ENCODE data around the gene PITRM1. TPM values are rescaled to one million over a fixed set of nuclear protein-coding genes. Genes with fewer than 3 reads are reported as not detected.
A peak's percentile ranks its signal among the peaks of the same experiment; 100 is the strongest.

PITRM1 gene
- polyA plus RNA-seq, 1 donor: 57.9 TPM

DNA sequence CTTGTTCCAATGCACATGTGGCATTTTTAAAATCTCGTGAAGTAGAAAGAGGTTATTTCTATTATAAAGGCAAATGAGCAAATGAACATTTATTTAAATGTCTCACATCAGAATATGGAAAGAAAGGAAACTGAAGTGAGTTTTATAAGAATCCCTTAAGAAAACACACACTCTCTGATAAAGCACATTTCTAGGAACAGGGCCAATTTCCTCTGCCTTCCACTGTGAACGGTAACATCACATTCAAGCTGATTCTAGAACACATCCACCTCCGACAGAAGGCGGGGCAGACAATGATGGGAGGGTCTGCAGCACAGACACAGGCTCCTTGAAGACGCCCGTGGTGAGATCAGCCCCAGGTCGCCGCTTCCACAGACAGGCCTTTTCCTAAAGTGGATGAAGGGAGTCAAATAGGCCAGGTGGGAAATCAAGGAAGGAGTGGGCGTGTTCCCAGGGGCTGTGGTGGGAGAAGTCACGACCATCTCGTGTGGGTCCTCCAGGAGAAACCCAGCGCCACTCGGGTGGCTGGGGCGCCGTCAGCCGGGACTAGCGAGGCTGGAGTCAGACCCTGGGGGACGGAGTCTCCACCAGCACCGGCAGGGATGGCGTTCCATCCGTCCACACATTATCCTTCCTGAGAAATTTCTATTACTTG is 31.1 kb downstream of the PITRM1 start:
- H3K4me3 ChIP-seq (ENCODE audit: low read length): no peak overlapping the region
- no peaks in the 10 kb centered on the region for H3K4me1 ChIP-seq (ENCODE audit: control insufficient read depth, insufficient read depth, low read length)
- WGBS (ENCODE audit: insufficient coverage, low lambda C conversion rate): 100% methylated on average over 1 of the region's 21 CpGs
- no peaks in the 10 kb centered on the region for H3K27me3 ChIP-seq (ENCODE audit: control insufficient read depth, insufficient read depth, low read length)
- H3K27ac ChIP-seq (ENCODE audit: low read length): no peak overlapping the region
- H3K9me3 ChIP-seq (ENCODE audit: control insufficient read depth, low read depth, low read length): no peaks in the 10 kb centered on the region
- H3K36me3 ChIP-seq (ENCODE audit: control insufficient read depth, insufficient read depth, low read length): peaks cover 94% of the 10 kb centered on the region
- no peak for DNase-seq

GRCh38 chr10:3140280-3140679 is 32.3 kb downstream of the PITRM1 start:
- Histone ChIP-seq H3K27ac (ENCODE audit: low read length) (no peak overlapping the region), H3K4me1 (ENCODE audit: control insufficient read depth, insufficient read depth, low read length) (no peaks in the 10 kb centered on the region), H3K4me3 (ENCODE audit: low read length) (no peak overlapping the region), H3K9me3 (ENCODE audit: control insufficient read depth, low read depth, low read length) (no peaks in the 10 kb centered on the region), H3K27me3 (ENCODE audit: control insufficient read depth, insufficient read depth, low read length) (no peaks in the 10 kb centered on the region), H3K36me3 (ENCODE audit: control insufficient read depth, insufficient read depth, low read length) (peaks cover 95% of the 10 kb centered on the region)
- DNase-seq: no peak
- no CpG with 5 or more reads among the region's 9 CpGs for WGBS (ENCODE audit: insufficient coverage, low lambda C conversion rate)

- Histone ChIP-seq H3K9me3 (ENCODE audit: control insufficient read depth, low read depth, low read length) (no peaks in the 10 kb centered on the region), H3K36me3 (ENCODE audit: control insufficient read depth, insufficient read depth, low read length) (peaks cover 94% of the 10 kb centered on the region), H3K27me3 (ENCODE audit: control insufficient read depth, insufficient read depth, low read length) (no peaks in the 10 kb centered on the region), H3K27ac (ENCODE audit: low read length) (no peak overlapping the region), H3K4me1 (ENCODE audit: control insufficient read depth, insufficient read depth, low read length) (no peaks in the 10 kb centered on the region), H3K4me3 (ENCODE audit: low read length) (no peak overlapping the region)
- WGBS (ENCODE audit: insufficient coverage, low lambda C conversion rate): 100% methylated on average over 1 of the region's 10 CpGs
- no peak for DNase-seq
Measured at GRCh38 chr10:3139216-3139910, 33.2 kb downstream of the PITRM1 start.

- DNase-seq: no peak
- H3K27ac ChIP-seq (ENCODE audit: low read length): no peak overlapping the region
- no peak overlapping the region for H3K4me3 ChIP-seq (ENCODE audit: low read length)
- WGBS (ENCODE audit: insufficient coverage, low lambda C conversion rate): no CpG with 5 or more reads among the region's 41 CpGs
- H3K36me3 ChIP-seq (ENCODE audit: control insufficient read depth, insufficient read depth, low read length): peaks cover 90% of the 10 kb centered on the region
- H3K27me3 ChIP-seq (ENCODE audit: control insufficient read depth, insufficient read depth, low read length): no peaks in the 10 kb centered on the region
- no peaks in the 10 kb centered on the region for H3K4me1 ChIP-seq (ENCODE audit: control insufficient read depth, insufficient read depth, low read length)
- no peaks in the 10 kb centered on the region for H3K9me3 ChIP-seq (ENCODE audit: control insufficient read depth, low read depth, low read length)
Measured at GRCh38 chr10:3137958-3138726, 34.4 kb downstream of the PITRM1 start.

- H3K27me3 ChIP-seq (ENCODE audit: control insufficient read depth, insufficient read depth, low read length): no peaks in the 10 kb centered on the region
- H3K4me1 ChIP-seq (ENCODE audit: control insufficient read depth, insufficient read depth, low read length): no peaks in the 10 kb centered on the region
- no peak overlapping the region for H3K27ac ChIP-seq (ENCODE audit: low read length)
- H3K4me3 ChIP-seq (ENCODE audit: low read length): no peak overlapping the region
- no peaks in the 10 kb centered on the region for H3K9me3 ChIP-seq (ENCODE audit: control insufficient read depth, low read depth, low read length)
- H3K36me3 ChIP-seq (ENCODE audit: control insufficient read depth, insufficient read depth, low read length): peaks cover 90% of the 10 kb centered on the region
- peak in 1 of 2 donors; percentile 25 for DNase-seq
- no CpG with 5 or more reads among the region's 21 CpGs for WGBS (ENCODE audit: insufficient coverage, low lambda C conversion rate)
Measured at GRCh38 chr10:3136763-3137611, 35.6 kb downstream of the PITRM1 start.

DNA sequence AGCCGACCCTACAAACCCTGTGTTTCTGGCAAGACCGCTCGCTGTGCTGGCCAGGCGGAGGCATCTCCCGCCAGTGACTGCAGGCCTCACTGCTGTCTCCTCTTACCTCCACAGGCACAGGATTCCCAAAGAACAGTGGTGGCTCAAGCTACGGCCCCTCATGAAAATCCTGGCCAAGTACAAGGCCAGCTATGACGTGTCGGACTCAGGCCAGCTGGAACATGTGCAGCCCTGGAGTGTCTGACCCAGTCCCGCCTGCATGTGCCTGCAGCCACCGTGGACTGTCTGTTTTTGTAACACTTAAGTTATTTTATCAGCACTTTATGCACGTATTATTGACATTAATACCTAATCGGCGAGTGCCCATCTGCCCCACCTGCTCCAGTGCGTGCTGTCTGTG is 36.2 kb downstream of the PITRM1 start:
- WGBS (ENCODE audit: insufficient coverage, low lambda C conversion rate): no CpG with 5 or more reads among the region's 14 CpGs
- Histone ChIP-seq H3K4me1 (ENCODE audit: control insufficient read depth, insufficient read depth, low read length) (no peaks in the 10 kb centered on the region), H3K4me3 (ENCODE audit: low read length) (no peak overlapping the region), H3K27me3 (ENCODE audit: control insufficient read depth, insufficient read depth, low read length) (no peaks in the 10 kb centered on the region), H3K36me3 (ENCODE audit: control insufficient read depth, insufficient read depth, low read length) (peaks cover 86% of the 10 kb centered on the region), H3K27ac (ENCODE audit: low read length) (no peak overlapping the region), H3K9me3 (ENCODE audit: control insufficient read depth, low read depth, low read length) (no peaks in the 10 kb centered on the region)
- DNase-seq: no peak

DNA sequence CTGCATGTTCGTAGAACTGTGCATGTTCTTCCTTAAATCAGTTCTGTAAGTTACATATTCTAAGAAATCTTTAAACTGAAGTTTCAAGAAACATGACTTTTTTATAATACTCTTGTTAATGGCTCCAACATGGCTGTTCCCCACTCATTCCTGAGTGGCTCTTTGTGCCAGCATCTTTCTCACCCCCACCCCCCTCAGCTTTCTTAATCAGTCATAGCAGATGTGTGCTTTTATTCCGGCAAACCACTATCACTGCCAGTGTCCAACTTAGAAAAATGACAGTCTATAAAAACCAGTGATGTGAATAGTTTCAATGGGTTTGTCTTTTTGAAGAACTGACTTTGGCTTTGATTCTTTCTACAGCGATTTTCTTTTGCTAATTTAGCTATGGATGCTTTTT is 37.6 kb downstream of the PITRM1 start:
- no peak overlapping the region for H3K27ac ChIP-seq (ENCODE audit: low read length)
- no peak for DNase-seq
- no peaks in the 10 kb centered on the region for H3K27me3 ChIP-seq (ENCODE audit: control insufficient read depth, insufficient read depth, low read length)
- WGBS (ENCODE audit: insufficient coverage, low lambda C conversion rate): 100% methylated on average over 1 of the region's 3 CpGs
- no peaks in the 10 kb centered on the region for H3K9me3 ChIP-seq (ENCODE audit: control insufficient read depth, low read depth, low read length)
- H3K36me3 ChIP-seq (ENCODE audit: control insufficient read depth, insufficient read depth, low read length): peaks cover 73% of the 10 kb centered on the region
- no peaks in the 10 kb centered on the region for H3K4me1 ChIP-seq (ENCODE audit: control insufficient read depth, insufficient read depth, low read length)
- no peak overlapping the region for H3K4me3 ChIP-seq (ENCODE audit: low read length)

DNA sequence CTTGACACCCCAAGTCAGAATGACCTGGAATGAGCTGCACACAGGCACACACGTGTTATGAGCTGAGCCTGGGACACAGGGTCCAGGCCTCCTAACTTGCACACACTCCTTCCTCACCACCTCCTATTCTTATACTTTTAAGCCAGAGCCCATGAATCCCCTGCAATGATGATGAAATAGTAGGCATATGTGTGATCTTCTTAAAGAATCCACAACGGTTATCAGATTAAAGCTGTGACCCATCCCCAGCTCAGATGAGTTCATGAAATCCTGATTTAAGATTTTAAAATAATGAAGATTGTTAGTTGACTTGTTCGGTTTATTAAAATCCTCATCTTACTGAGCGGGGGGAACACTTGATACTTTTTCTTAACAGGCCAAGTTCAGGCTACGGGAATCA is 38.6 kb downstream of the PITRM1 start:
- Histone ChIP-seq H3K27ac (ENCODE audit: low read length) (no peak overlapping the region), H3K27me3 (ENCODE audit: control insufficient read depth, insufficient read depth, low read length) (no peaks in the 10 kb centered on the region), H3K36me3 (ENCODE audit: control insufficient read depth, insufficient read depth, low read length) (peaks cover 63% of the 10 kb centered on the region), H3K4me1 (ENCODE audit: control insufficient read depth, insufficient read depth, low read length) (no peaks in the 10 kb centered on the region), H3K9me3 (ENCODE audit: control insufficient read depth, low read depth, low read length) (peaks cover 5% of the 10 kb centered on the region), H3K4me3 (ENCODE audit: low read length) (no peak overlapping the region)
- DNase-seq: no peak
- WGBS (ENCODE audit: insufficient coverage, low lambda C conversion rate): 100% methylated on average over 1 of the region's 5 CpGs

GRCh38 chr10:3132036-3133025 is 40.3 kb downstream of the PITRM1 start:
- peaks cover 47% of the 10 kb centered on the region for H3K36me3 ChIP-seq (ENCODE audit: control insufficient read depth, insufficient read depth, low read length)
- no peak overlapping the region for H3K27ac ChIP-seq (ENCODE audit: low read length)
- DNase-seq: no peak
- H3K27me3 ChIP-seq (ENCODE audit: control insufficient read depth, insufficient read depth, low read length): no peaks in the 10 kb centered on the region
- no peak overlapping the region for H3K4me3 ChIP-seq (ENCODE audit: low read length)
- H3K9me3 ChIP-seq (ENCODE audit: control insufficient read depth, low read depth, low read length): peaks cover 10% of the 10 kb centered on the region
- H3K4me1 ChIP-seq (ENCODE audit: control insufficient read depth, insufficient read depth, low read length): peaks cover under 1% of the 10 kb centered on the region
- 90% methylated on average over 2 of the region's 22 CpGs for WGBS (ENCODE audit: insufficient coverage, low lambda C conversion rate)

Data from large intestine (tissue), 3 donors.